ENCODE measurements around the gene RPS26. TPM values are rescaled to one million over a fixed set of nuclear protein-coding genes. Genes with fewer than 3 reads are reported as not detected.

RPS26 gene
- total and polyA plus RNA-seq, 9 of the 15 experiments (the other 6 are each of a cell fraction or from before 2014, with no cell fraction given), result 70.2 to 1,589 (median 852) TPM

GRCh38 chr12:55993230-55993853 is 48.4 kb upstream of the RPS26 start:
- no peak for DNase-seq (ENCODE audit: extremely low read depth in 1 of 4, low spot score in 3 of 4)
- no peak overlapping the region for H3K4me2 ChIP-seq (ENCODE audit: insufficient read depth, low read length)
- H4K20me1 ChIP-seq (replicated peaks; ENCODE audit: control insufficient read depth, insufficient read depth, low read length), result no peaks in the 10 kb centered on the region
- 81% methylated on average over 4 of the region's 4 CpGs for WGBS (ENCODE audit: insufficient coverage, low coverage, missing lambda C conversion rate)
- H3K9me1 ChIP-seq (ENCODE audit: control insufficient read depth, insufficient read depth, low read length), result no peaks in the 10 kb centered on the region
- CTCF ChIA-PET (ENCODE audit: low intra/inter-chr PET ratio), result no interaction called here
- H3K27ac ChIP-seq (ENCODE audit: extremely low read depth, low read depth, low read length), result no peak overlapping the region
- peaks cover 51% of the 10 kb centered on the region for H3K36me3 ChIP-seq (ENCODE audit: control insufficient read depth, insufficient read depth, low read length)
- H3K27me3 ChIP-seq (ENCODE audit: control insufficient read depth in 2 of 2, insufficient read depth in 2 of 2, low read length in 2 of 2), result no peaks in the 10 kb centered on the region
- H3K4me1 ChIP-seq (replicated peaks in 1 of 2; ENCODE audit: control insufficient read depth in 2 of 2, insufficient read depth in 2 of 2, low read length in 2 of 2), result peaks cover 3 to 6% of the 10 kb centered on the region in 2 experiments; a peak in 3 of 5 replicates
- H3K9me3 ChIP-seq (replicated peaks; ENCODE audit: control insufficient read depth, insufficient read depth, low read depth, low read length), result no peaks in the 10 kb centered on the region
- FAIRE-seq, result no peak
- no peak overlapping the region for H3K9ac ChIP-seq (ENCODE audit: insufficient read depth in 1 of 2, low read depth in 2 of 2, low read length in 2 of 2)
- BruUV-seq (replicated peaks), result no TSS peak
- POLR2A ChIA-PET, result interaction anchor here (0.7 to 1.2 kb wide), 4 partner anchors 12 to 57 kb away, joined by 3 read pairs; partner anchors contain the start of gene RAB5B
- no peak overlapping the region for H3K4me3 ChIP-seq
- intact Hi-C loops (cut with micrococcal nuclease), result no loop called here
- ATAC-seq, result no peak
- TF ChIP-seq E2F6 (IDR thresholded peaks at IDR 0.05; ENCODE audit: borderline replicate concordance in 1 of 2, extremely low read depth in 1 of 2, insufficient read depth in 1 of 2, insufficient read length in 1 of 2, low read depth in 1 of 2, low read length in 1 of 2, poor library complexity in 1 of 2, severe bottlenecking in 1 of 2) (no peak), NR1H2 (CRISPR knock-in tag; IDR thresholded peaks at IDR 0.05) (no peak), PRDM10 (IDR thresholded peaks at IDR 0.05; ENCODE audit: partially characterized antibody) (peak; percentile 37), PTRF (tag; IDR thresholded peaks at IDR 0.05) (no peak)
- no peak overlapping the region for H2AFZ ChIP-seq (ENCODE audit: low read depth, low read length)
- in situ Hi-C loops (cut with MboI), result no loop called here
- peaks cover 13% of the 10 kb centered on the region for H3K79me2 ChIP-seq (ENCODE audit: control insufficient read depth, insufficient read depth, low read length)
